Liver (tissue), 9 donors: Measurements from ENCODE around the gene SIM2. TPM values are rescaled to one million over a fixed set of nuclear protein-coding genes. Genes with fewer than 3 reads are reported as not detected.

Source experiments
- DNase-seq: peaks from one replicate; pipeline ENCODE4 v3.0.0-alpha.2; 2017; ENCODE audit warnings: low spot score
- H3K27ac ChIP-seq, 2 donors: one replicate each; pipeline ENCODE4 v1.7.0; 2013; ENCODE audit warnings: inconsistent platforms in 2 of 2, low read length in 2 of 2, control low read depth in 1 of 2, low read depth in 1 of 2, mild to moderate bottlenecking in 1 of 2
- H3K27me3 ChIP-seq, 4 donors: one replicate each; pipeline versions ENCODE4 v1.6.1 to v1.7.0; 2013; ENCODE audit warnings: low read length in 3 of 4, inconsistent platforms in 1 of 4, mild to moderate bottlenecking in 1 of 4, moderate library complexity in 1 of 4; ENCODE audit not compliant: control insufficient read depth in 4 of 4, insufficient read depth in 4 of 4
- H3K36me3 ChIP-seq, 4 donors: one replicate each; pipeline versions ENCODE4 v1.6.1 to v1.7.0; 2013; ENCODE audit warnings: low read length in 3 of 4, mild to moderate bottlenecking in 3 of 4, low read depth in 1 of 4, moderate library complexity in 1 of 4; ENCODE audit not compliant: control insufficient read depth in 4 of 4, insufficient read depth in 3 of 4
- H3K4me1 ChIP-seq, 4 donors: one replicate each; pipeline versions ENCODE4 v1.6.1 to v1.7.0; 2013; ENCODE audit warnings: low read length in 3 of 4, mild to moderate bottlenecking in 3 of 4, moderate library complexity in 1 of 4; ENCODE audit not compliant: control insufficient read depth in 4 of 4, insufficient read depth in 4 of 4
- H3K4me3 ChIP-seq, 3 donors: one replicate each; pipeline versions ENCODE4 v1.6.1 to v1.7.0; 2013; ENCODE audit warnings: low read length in 3 of 3, control low read depth in 1 of 3, low read depth in 1 of 3, mild to moderate bottlenecking in 1 of 3
- H3K9ac ChIP-seq, 2 donors: one replicate each; pipeline ENCODE4 v1.7.0; 2013; ENCODE audit warnings: low read length in 2 of 2, mild to moderate bottlenecking in 2 of 2, moderate library complexity in 2 of 2, control low read depth in 1 of 2, low read depth in 1 of 2
- H3K9me3 ChIP-seq, 4 donors: one replicate each; pipeline versions ENCODE4 v1.6.1 to v1.7.0; 2013; ENCODE audit warnings: low read length in 3 of 4; ENCODE audit not compliant: control insufficient read depth in 4 of 4
- ATF3 ChIP-seq: IDR thresholded peaks from 2 replicates; pipeline ENCODE4 v1.6.1; 2016; ENCODE audit warnings: antibody characterized with exemption
- CTCF ChIP-seq: fragments of 150-350 bp; IDR thresholded peaks from 2 replicates; pipeline ENCODE4 v1.5.1; 2017; ENCODE audit warnings: improper control_type of control experiment, low read depth, low read length; ENCODE audit not compliant: missing input control
- EGR1 ChIP-seq, 2 donors: IDR thresholded peaks; 2 replicates each; pipeline ENCODE4 v1.6.1; 2016 to 2018; ENCODE audit warnings: antibody characterized with exemption in 2 of 2, low read depth in 2 of 2
- FOXA1 ChIP-seq: IDR thresholded peaks from 2 replicates; pipeline ENCODE4 v1.6.1; 2016; ENCODE audit warnings: antibody characterized with exemption
- FOXA2 ChIP-seq: IDR thresholded peaks from 2 replicates; pipeline ENCODE4 v1.6.1; 2016; ENCODE audit warnings: antibody characterized with exemption
- GABPA ChIP-seq, 2 donors: IDR thresholded peaks in 1 of 2; conservative IDR thresholded peaks in 1 of 2; 2 replicates each; pipeline ENCODE4 v1.6.1; 2016; ENCODE audit warnings: antibody characterized with exemption in 2 of 2, mild to moderate bottlenecking in 1 of 2, moderate library complexity in 1 of 2
- HNF4A ChIP-seq, 2 donors: conservative IDR thresholded peaks; 2 replicates each; pipeline ENCODE4 v1.6.1; 2016; ENCODE audit warnings: antibody characterized with exemption in 2 of 2, mild to moderate bottlenecking in 2 of 2
- JUND ChIP-seq, 2 donors: IDR thresholded peaks; 2 replicates each; pipeline ENCODE4 v1.6.1; 2016; ENCODE audit warnings: antibody characterized with exemption in 2 of 2
- MAX ChIP-seq: IDR thresholded peaks from 2 replicates; pipeline ENCODE4 v1.6.1; 2016; ENCODE audit warnings: antibody characterized with exemption
- NR2F2 ChIP-seq: IDR thresholded peaks from 2 replicates; pipeline ENCODE4 v1.6.1; 2016; ENCODE audit warnings: antibody characterized with exemption
- RAD21 ChIP-seq, 2 donors: IDR thresholded peaks; 2 replicates each; pipeline ENCODE4 v1.6.1; 2016; ENCODE audit warnings: antibody characterized with exemption in 2 of 2, mild to moderate bottlenecking in 2 of 2
- REST ChIP-seq: IDR thresholded peaks from 2 replicates; pipeline ENCODE4 v1.6.1; 2016; ENCODE audit warnings: antibody characterized with exemption, mild to moderate bottlenecking
- RXRA ChIP-seq, 2 donors: IDR thresholded peaks; 2 replicates each; pipeline ENCODE4 v1.6.1; 2017 to 2018; ENCODE audit warnings: antibody characterized with exemption in 2 of 2, mild to moderate bottlenecking in 1 of 2
- SP1 ChIP-seq: IDR thresholded peaks from 2 replicates; pipeline ENCODE4 v1.6.1; 2018; ENCODE audit warnings: antibody characterized with exemption, mild to moderate bottlenecking
- TAF1 ChIP-seq: conservative IDR thresholded peaks from 2 replicates; pipeline ENCODE4 v1.6.1; 2016; ENCODE audit warnings: antibody characterized with exemption, mild to moderate bottlenecking
- YY1 ChIP-seq: IDR thresholded peaks from 2 replicates; pipeline ENCODE4 v1.6.1; 2016; ENCODE audit warnings: antibody characterized with exemption, mild to moderate bottlenecking
- ZBTB33 ChIP-seq: IDR thresholded peaks from 2 replicates; pipeline ENCODE4 v1.6.1; 2016; ENCODE audit warnings: antibody characterized with exemption
- WGBS: extraction: QIAGEN DNeasy Blood & Tissue Kit; methylation state at CpG from one replicate; pipeline ENCODE4 v1.1.7; 2013; 5-methylcytosine and 5-hydroxymethylcytosine counted together
- polyA plus RNA-seq, 2 donors: library from polyadenylated mRNA; stranded (reverse) in 1 of 2; unstranded in 1 of 2; fragments of 200-250 nt in 1 of 2; fragments of >200 nt in 1 of 2; fragmentation: Nextera tagmentation in 1 of 2; extraction: Ambion mirVana in 1 of 2; gene quantifications; one replicate each; pipeline versions ENCODE4 v1.2.1 to v1.2.3, GENCODE V29; 2013 to 2015
- total RNA-seq, 2 donors: library from RNA; depleted of rRNA; stranded (reverse); fragments of >200 nt; gene quantifications; one replicate each; pipeline ENCODE4 v1.2.3, GENCODE V29; 2014
- donor health status: healthy.
- donor health status: healthy.
- donor health status: healthy.
- donor health status: healthy.
- donor health status: healthy.

The SIM2 gene
- total and polyA plus RNA-seq, 4 donors = 0.19 TPM; not detected in 3

GRCh38 chr21:36744190-36744559 is 45.3 kb downstream of the SIM2 start:
- WGBS = 51% methylated on average over 3 of the region's 3 CpGs
- Histone ChIP-seq H3K9me3 (no peaks in the 10 kb centered on the region), H3K9ac (no peak overlapping the region), H3K36me3 (no peaks in the 10 kb centered on the region), H3K27ac (no peak overlapping the region), H3K4me1 (peaks cover 0 to 7% (median 5%) of the 10 kb centered on the region in 4 donors), H3K27me3 (no peaks in the 10 kb centered on the region), H3K4me3 (no peak overlapping the region)
- DNase-seq = no peak
- TF ChIP-seq ATF3 = no peak
- TF ChIP-seq CTCF = no peak
- no peak for TF ChIP-seq MAX
- TF ChIP-seq REST = no peak
- TF ChIP-seq GABPA (IDR thresholded peaks at IDR 0.05 in 1 of 2, conservative IDR thresholded peaks at IDR 0.05 in 1 of 2) = no peak
- no peak for TF ChIP-seq EGR1 (IDR thresholded peaks at IDR 0.05; ENCODE audit: low read depth in 2 of 2)
- TF ChIP-seq FOXA2 = no peak
- no peak for TF ChIP-seq JUND (IDR thresholded peaks at IDR 0.05)
- no peak for TF ChIP-seq FOXA1
- no peak for TF ChIP-seq RAD21 (IDR thresholded peaks at IDR 0.05)
- no peak for TF ChIP-seq RXRA (IDR thresholded peaks at IDR 0.05)
- no peak for TF ChIP-seq SP1
- TF ChIP-seq YY1 = no peak
- no peak for TF ChIP-seq TAF1
- TF ChIP-seq HNF4A (conservative IDR thresholded peaks at IDR 0.05) = no peak

GRCh38 chr21:36744560-36745231 is 45.8 kb downstream of the SIM2 start:
- H3K4me3 ChIP-seq = no peak overlapping the region
- H3K36me3 ChIP-seq = no peaks in the 10 kb centered on the region
- no peak overlapping the region for H3K27ac ChIP-seq
- DNase-seq = no peak
- H3K9ac ChIP-seq = no peak overlapping the region
- H3K27me3 ChIP-seq = no peaks in the 10 kb centered on the region
- 74% methylated on average over 30 of the region's 30 CpGs for WGBS
- peaks cover 0 to 7% (median 5%) of the 10 kb centered on the region in 4 donors for H3K4me1 ChIP-seq
- H3K9me3 ChIP-seq = no peaks in the 10 kb centered on the region
- TF ChIP-seq MAX (no peak), HNF4A (conservative IDR thresholded peaks at IDR 0.05) (no peak), SP1 (no peak), NR2F2 (no peak), EGR1 (IDR thresholded peaks at IDR 0.05; ENCODE audit: low read depth in 2 of 2) (no peak), ATF3 (no peak), TAF1 (no peak), FOXA2 (no peak), YY1 (no peak), ZBTB33 (no peak), GABPA (IDR thresholded peaks at IDR 0.05 in 1 of 2, conservative IDR thresholded peaks at IDR 0.05 in 1 of 2) (no peak), RXRA (IDR thresholded peaks at IDR 0.05) (no peak), JUND (IDR thresholded peaks at IDR 0.05) (no peak), REST (no peak)
